H1 (cell line): ENCODE measurements around the gene CKB. TPM values are rescaled to one million over a fixed set of nuclear protein-coding genes. Genes with fewer than 3 reads are reported as not detected.

Experiments used
- CTCF ChIA-PET: fragments of 300-600 bp; sonication (Branson Sonifier 250); formaldehyde crosslinking; loops from one replicate; lab custom pipeline; 2021; ENCODE audit not compliant: partially characterized antibody; lab: Charles Lee
- POLR2A ChIA-PET: fragments of 300-600 bp; sonication (Branson Sonifier 250); formaldehyde crosslinking; loops from one replicate; lab custom pipeline; 2021; ENCODE audit warnings: inconsistent platforms; ENCODE audit not compliant: partially characterized antibody; lab: Charles Lee
- DNase-seq, 2 experiments: peaks; one replicate each; pipeline versions ENCODE4 v3.0.0 to v3.0.0-alpha.2; 2010 to 2022; ENCODE audit warnings: low spot score in 2 of 2, low read depth in 1 of 2, mixed read lengths in 1 of 2
- FAIRE-seq: peaks from 2 replicates; lab custom pipeline; 2011; peaks lifted over from hg19 to GRCh38; lab: Jason Lieb, UNC
- H2AFZ ChIP-seq: 2 replicates; pipeline ENCODE4 v1.8.1; 2012; ENCODE audit warnings: low read length, inconsistent platforms
- H2AK5ac ChIP-seq: 2 replicates; pipeline ENCODE4 v1.6.1; 2013; ENCODE audit warnings: low read depth, low read length
- H2BK120ac ChIP-seq: replicated peaks from 2 replicates; pipeline ENCODE3; 2013; ENCODE audit warnings: low read depth, low read length, inconsistent platforms
- H2BK12ac ChIP-seq: 2 replicates; pipeline ENCODE4 v1.6.1; 2013; ENCODE audit warnings: low read depth, low read length
- H2BK15ac ChIP-seq: 2 replicates; pipeline ENCODE4 v1.6.1; 2013; ENCODE audit warnings: low read length
- H2BK20ac ChIP-seq: 2 replicates; pipeline ENCODE4 v1.6.1; 2013; ENCODE audit warnings: low read length
- H2BK5ac ChIP-seq: 2 replicates; pipeline ENCODE4 v1.6.1; 2013; ENCODE audit warnings: low read depth, low read length
- H3K14ac ChIP-seq: 2 replicates; pipeline ENCODE4 v1.6.1; 2013; ENCODE audit warnings: inconsistent platforms; ENCODE audit not compliant: insufficient read length
- H3K18ac ChIP-seq: 2 replicates; pipeline ENCODE4 v1.6.1; 2013; ENCODE audit warnings: low read length; ENCODE audit errors: extremely low read depth
- H3K23ac ChIP-seq: 2 replicates; pipeline ENCODE4 v1.6.1; 2013; ENCODE audit warnings: inconsistent platforms; ENCODE audit not compliant: insufficient read length
- H3K23me2 ChIP-seq: 2 replicates; pipeline ENCODE4 v1.6.1; 2013; ENCODE audit warnings: low read depth, low read length
- H3K27ac ChIP-seq: 2 replicates; pipeline ENCODE4 v1.6.1; 2011; ENCODE audit warnings: low read depth, low read length, inconsistent platforms
- H3K27me3 ChIP-seq, 4 experiments: replicated peaks in 1 of 4; 1 replicate in 1 of 4; 2 replicates in 3 of 4; pipeline versions ENCODE4 v1.6.1 to v1.8.1; 2011 to 2013; ENCODE audit warnings: low read length in 3 of 4, mild to moderate bottlenecking in 3 of 4, inconsistent platforms in 2 of 4, mixed read lengths in 2 of 4, moderate library complexity in 1 of 4; ENCODE audit not compliant: control insufficient read depth in 3 of 4, insufficient read depth in 3 of 4; ENCODE audit errors: extremely low read depth in 1 of 4
- H3K36me3 ChIP-seq, 4 experiments: 2 replicates each; pipeline versions ENCODE4 v1.6.1 to v1.8.1; 2011 to 2013; ENCODE audit warnings: mild to moderate bottlenecking in 4 of 4, low read length in 3 of 4, moderate library complexity in 2 of 4, control low read depth in 1 of 4, inconsistent platforms in 1 of 4; ENCODE audit not compliant: insufficient read depth in 4 of 4, control insufficient read depth in 2 of 4
- H3K4ac ChIP-seq: replicated peaks from 2 replicates; pipeline ENCODE3; 2013; ENCODE audit warnings: low read length, low read depth, mixed read lengths, inconsistent platforms; ENCODE audit not compliant: insufficient read length
- H3K4me1 ChIP-seq, 4 experiments: replicated peaks in 1 of 4; 1 replicate in 1 of 4; 2 replicates in 3 of 4; pipeline versions ENCODE4 v1.6.1 to v1.8.1; 2011 to 2013; ENCODE audit warnings: low read length in 3 of 4, inconsistent platforms in 2 of 4, mixed read lengths in 1 of 4; ENCODE audit not compliant: insufficient read depth in 4 of 4, control insufficient read depth in 3 of 4
- H3K4me2 ChIP-seq, 2 experiments: 2 replicates each; pipeline versions ENCODE4 v1.6.1 to v1.8.1; 2011 to 2013; ENCODE audit warnings: low read depth in 2 of 2, low read length in 2 of 2, control low read depth in 1 of 2, inconsistent platforms in 1 of 2, mild to moderate bottlenecking in 1 of 2; ENCODE audit not compliant: insufficient read depth in 1 of 2
- H3K4me3 ChIP-seq, 4 experiments: fragments of 200-600, 300-600 bp in 1 of 4; sonication (generic), shearing (Covaris generic), sonication (Bioruptor Twin) in 1 of 4; 2 replicates each; pipeline versions ENCODE4 v1.5.1 to v1.8.1; 2011 to 2016; ENCODE audit warnings: low read length in 4 of 4, low read depth in 3 of 4, control low read depth in 2 of 4, inconsistent platforms in 2 of 4, mild to moderate bottlenecking in 2 of 4, mixed read lengths in 1 of 4, moderate library complexity in 1 of 4; ENCODE audit not compliant: insufficient read depth in 2 of 4; ENCODE audit errors: extremely low read depth in 1 of 4
- H3K56ac ChIP-seq: replicated peaks from 2 replicates; pipeline ENCODE3; 2013; ENCODE audit warnings: low read depth, mild to moderate bottlenecking, mixed read lengths, low read length, inconsistent platforms; ENCODE audit not compliant: insufficient read length
- H3K79me1 ChIP-seq: 2 replicates; pipeline ENCODE4 v1.6.1; 2013; ENCODE audit warnings: low read depth, low read length, control low read depth
- H3K79me2 ChIP-seq, 2 experiments: 2 replicates each; pipeline versions ENCODE4 v1.6.1 to v1.8.1; 2012 to 2013; ENCODE audit warnings: low read length in 2 of 2, mild to moderate bottlenecking in 2 of 2, inconsistent platforms in 1 of 2; ENCODE audit not compliant: insufficient read depth in 2 of 2, control insufficient read depth in 1 of 2
- H3K9ac ChIP-seq, 4 experiments: replicated peaks in 1 of 4; 1 replicate in 1 of 4; 2 replicates in 3 of 4; pipeline versions ENCODE4 v1.6.1 to v1.8.1; 2011 to 2013; ENCODE audit warnings: low read depth in 3 of 4, low read length in 3 of 4, control low read depth in 2 of 4, mild to moderate bottlenecking in 2 of 4, moderate library complexity in 2 of 4, inconsistent platforms in 1 of 4; ENCODE audit errors: extremely low read depth in 1 of 4
- H3K9me3 ChIP-seq, 2 experiments: 2 replicates each; pipeline versions ENCODE4 v1.6.1 to v1.8.1; 2012 to 2013; ENCODE audit warnings: mild to moderate bottlenecking in 2 of 2, moderate library complexity in 2 of 2, control low read depth in 1 of 2, inconsistent platforms in 1 of 2, low read depth in 1 of 2, low read length in 1 of 2, mixed read lengths in 1 of 2; ENCODE audit not compliant: insufficient read depth in 2 of 2
- H4K20me1 ChIP-seq, 2 experiments: replicated peaks in 1 of 2; 2 replicates each; pipeline versions ENCODE3 to v1.8.1; 2011 to 2013; ENCODE audit warnings: inconsistent platforms in 2 of 2, low read length in 2 of 2, mild to moderate bottlenecking in 1 of 2; ENCODE audit not compliant: insufficient read depth in 2 of 2, control insufficient read depth in 1 of 2
- H4K5ac ChIP-seq: 2 replicates; pipeline ENCODE4 v1.6.1; 2013; ENCODE audit warnings: low read length, low read depth, mixed read lengths, inconsistent platforms; ENCODE audit not compliant: insufficient read length
- H4K8ac ChIP-seq: 2 replicates; pipeline ENCODE4 v1.8.0; 2013; ENCODE audit warnings: mild to moderate bottlenecking, moderate library complexity, low read length, inconsistent platforms; ENCODE audit not compliant: insufficient read depth; ENCODE audit errors: extremely low read depth
- H4K91ac ChIP-seq: replicated peaks from 2 replicates; pipeline ENCODE3; 2013; ENCODE audit warnings: low read length, mixed read lengths, inconsistent platforms; ENCODE audit not compliant: insufficient read length
- TAF1 ChIP-seq: IDR thresholded peaks from 2 replicates; pipeline ENCODE4 v1.6.1; 2011; ENCODE audit warnings: mild to moderate bottlenecking, low read depth, low read length
- TAF7 ChIP-seq: optimal IDR thresholded peaks from 2 replicates; pipeline ENCODE3; 2011; ENCODE audit warnings: low read depth, mild to moderate bottlenecking, inconsistent platforms, low read length, moderate library complexity, borderline replicate concordance
- WGBS, 2 experiments: shearing (Covaris generic) in 1 of 2; methylation state at CpG; one replicate each; pipeline versions ENCODE4 v1.1.6 to v1.1.7; 2013 to 2015; ENCODE audit warnings: low lambda C conversion rate in 2 of 2, mixed read lengths in 2 of 2, inconsistent platforms in 1 of 2, low coverage in 1 of 2, missing lambda C conversion rate in 1 of 2; ENCODE audit not compliant: insufficient replicate concordance in 2 of 2, insufficient coverage in 1 of 2, insufficient read length in 1 of 2; ENCODE audit errors: extremely low coverage in 1 of 2, missing lambda C conversion rate in 1 of 2; 5-methylcytosine and 5-hydroxymethylcytosine counted together
- polyA plus RNA-seq, 7 experiments: library from polyadenylated mRNA; depleted of rRNA in 3 of 7; stranded (reverse) in 5 of 7; unstranded in 2 of 7; fragments of >200 nt in 5 of 7; fragments of 200-250 nt in 2 of 7; gene quantifications; 1 replicate in 5 of 7; 2 replicates in 1 of 7; 4 replicates in 1 of 7; pipeline versions ENCODE4 v1.2.1 to v1.2.3, GENCODE V29; 2011 to 2013; ENCODE audit warnings: missing spikeins in 2 of 7, mixed read lengths in 2 of 7
- total RNA-seq: library from RNA; stranded (reverse); fragmentation: NEBNext Ultra II Directional; extraction: Animal tissue kit (Norgen Biotek cat#: 25700); gene quantifications from 2 replicates; pipeline ENCODE4 v1.2.1, GENCODE V29; 2021
- TF ChIP-seq, protein P1 (sequence below): IDR thresholded peaks from 2 replicates; pipeline ENCODE4 v1.6.1; 2011; ENCODE audit warnings: low read length, improper control_type of control experiment

CKB gene
- total and polyA plus RNA-seq, 2 of the 8 experiments (the other 6 are each of a cell fraction or from before 2014, with no cell fraction given) = 538 to 950 TPM

DNA sequence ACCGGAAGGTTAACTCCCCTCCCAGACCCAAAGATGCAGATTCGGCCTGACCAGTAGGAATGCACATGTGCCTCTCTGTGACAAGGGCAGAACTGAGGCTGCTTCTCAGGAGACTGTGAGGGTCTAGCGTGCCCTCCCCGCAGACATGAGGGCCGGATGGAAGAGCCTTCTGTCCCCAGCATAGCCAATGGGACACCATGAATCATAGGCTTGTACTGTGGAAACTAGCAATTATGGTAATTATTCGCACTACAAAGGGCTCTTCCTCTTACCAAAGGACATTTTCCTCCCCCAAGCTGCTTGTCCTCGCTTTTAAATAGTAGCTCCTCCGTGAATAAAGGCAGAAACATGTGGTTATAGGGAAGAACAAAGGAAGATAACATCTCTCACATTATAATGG, 46.3 kb upstream of the CKB start:
- Histone ChIP-seq H3K79me1 (peaks cover 11% of the 10 kb centered on the region; the same call in 1 of the 2 replicates), H3K4me2 (no peak overlapping the region; a peak in 1 of 4 replicates), H3K23ac (no peak overlapping the region), H3K56ac (no peak overlapping the region), H3K36me3 (peaks cover 0 to 3% (median under 1%) of the 10 kb centered on the region in 4 experiments; a peak in 1 of 8 replicates), H2AK5ac (no peak overlapping the region), H4K91ac (no peak overlapping the region), H2BK120ac (no peak overlapping the region), H4K8ac (no peak overlapping the region), H3K18ac (no peak overlapping the region), H3K14ac (no peak overlapping the region), H3K4ac (no peak overlapping the region), H2BK5ac (no peak overlapping the region), H2BK20ac (no peak overlapping the region), H3K4me1 (peaks cover 0 to 3% (median 0%) of the 10 kb centered on the region in 4 experiments; a peak in 3 of 7 replicates), H3K9ac (no peak overlapping the region), H4K20me1 (peaks cover 2 to 7% of the 10 kb centered on the region in 2 experiments), H3K79me2 (peaks cover 0 to 47% of the 10 kb centered on the region in 2 experiments; a peak in 2 of 4 replicates), H3K4me3 (no peak overlapping the region), H2AFZ (no peak overlapping the region), H3K27ac (no peak overlapping the region), H2BK15ac (no peak overlapping the region), H3K27me3 (no peaks in the 10 kb centered on the region), H3K23me2 (no peaks in the 10 kb centered on the region), H4K5ac (no peak overlapping the region), H3K9me3 (no peaks in the 10 kb centered on the region), H2BK12ac (no peak overlapping the region)
- no peak for DNase-seq
- CTCF ChIA-PET = interaction anchor here (0.6 to 1.1 kb wide), 5 partner anchors 16 to 428 kb away, joined by 3 to 5 read pairs (median 3); no protein-coding TSS in a partner anchor
- POLR2A ChIA-PET = interaction anchor here (0.6 to 2.4 kb wide), 2 partner anchors 12 to 47 kb away, joined by 3 to 8 read pairs; partner anchors contain the start of gene CKB
- TF ChIP-seq TAF1 (no peak), TAF7 (no peak)
- TF ChIP-seq, protein P1, sequence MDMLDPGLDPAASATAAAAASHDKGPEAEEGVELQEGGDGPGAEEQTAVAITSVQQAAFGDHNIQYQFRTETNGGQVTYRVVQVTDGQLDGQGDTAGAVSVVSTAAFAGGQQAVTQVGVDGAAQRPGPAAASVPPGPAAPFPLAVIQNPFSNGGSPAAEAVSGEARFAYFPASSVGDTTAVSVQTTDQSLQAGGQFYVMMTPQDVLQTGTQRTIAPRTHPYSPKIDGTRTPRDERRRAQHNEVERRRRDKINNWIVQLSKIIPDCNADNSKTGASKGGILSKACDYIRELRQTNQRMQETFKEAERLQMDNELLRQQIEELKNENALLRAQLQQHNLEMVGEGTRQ = no peak
- FAIRE-seq = no peak
- whole genome bisulfite sequencing, 2 experiments = 79% methylated on average over 8 of the region's 8 CpGs; no CpG with 5 or more reads in 1 of the 2 experiments
